Astrocyte (in vitro differentiated cells and primary cell): ENCODE results near the gene KIRREL3. TPM values are rescaled to one million over a fixed set of nuclear protein-coding genes. Genes with fewer than 3 reads are reported as not detected.

Experiments used
- DNase-seq: peaks from one replicate; pipeline ENCODE4 v3.0.0-alpha.2; 2010; ENCODE audit warnings: low read depth
- FAIRE-seq: peaks from 2 replicates; lab custom pipeline; 2011; peaks lifted over from hg19 to GRCh38; lab: Jason Lieb, UNC
- H2AFZ ChIP-seq: 2 replicates; pipeline ENCODE4 v1.6.0; 2012; ENCODE audit warnings: low read depth, low read length, inconsistent platforms
- H3K27ac ChIP-seq: 2 replicates; pipeline ENCODE4 v1.5.1; 2011; ENCODE audit warnings: low read depth, low read length, inconsistent platforms
- H3K27me3 ChIP-seq: 2 replicates; pipeline ENCODE4 v1.6.0; 2011; ENCODE audit warnings: low read length, inconsistent platforms; ENCODE audit not compliant: insufficient read depth
- H3K36me3 ChIP-seq: 2 replicates; pipeline ENCODE4 v1.5.1; 2011; ENCODE audit warnings: low read length, inconsistent platforms; ENCODE audit not compliant: insufficient read depth
- H3K4me1 ChIP-seq: 2 replicates; pipeline ENCODE4 v1.5.1; 2011; ENCODE audit warnings: low read length, inconsistent platforms; ENCODE audit not compliant: insufficient read depth
- H3K4me2 ChIP-seq: 2 replicates; pipeline ENCODE4 v1.6.0; 2012; ENCODE audit warnings: low read length, inconsistent platforms
- H3K4me3 ChIP-seq: 2 replicates; pipeline ENCODE4 v1.5.1; 2011; ENCODE audit warnings: low read depth, mild to moderate bottlenecking, low read length, inconsistent platforms; ENCODE audit not compliant: insufficient read depth
- H3K79me2 ChIP-seq: 2 replicates; pipeline ENCODE4 v1.6.0; 2012; ENCODE audit warnings: mild to moderate bottlenecking, low read length, inconsistent platforms; ENCODE audit not compliant: insufficient read depth
- H3K9ac ChIP-seq: 2 replicates; pipeline ENCODE4 v1.6.0; 2012; ENCODE audit warnings: mild to moderate bottlenecking, low read length, inconsistent platforms
- H3K9me3 ChIP-seq: 2 replicates; pipeline ENCODE4 v1.5.1; 2012; ENCODE audit warnings: low read depth, mild to moderate bottlenecking, low read length, inconsistent platforms; ENCODE audit not compliant: insufficient read depth
- H4K20me1 ChIP-seq: 2 replicates; pipeline ENCODE4 v1.6.0; 2012; ENCODE audit warnings: low read length, inconsistent platforms; ENCODE audit not compliant: insufficient read depth
- H3K27ac Mint-ChIP-seq: one replicate; pipeline ENCODE4 v1.8.0; 2021; ENCODE audit warnings: mild to moderate bottlenecking, mixed read lengths; ENCODE audit not compliant: unreplicated experiment
- H3K27me3 Mint-ChIP-seq: one replicate; pipeline ENCODE4 v1.8.0; 2021; ENCODE audit warnings: low read depth, mixed read lengths; ENCODE audit not compliant: unreplicated experiment
- H3K36me3 Mint-ChIP-seq: one replicate; pipeline ENCODE4 v1.8.0; 2021; ENCODE audit warnings: low read depth, mixed read lengths; ENCODE audit not compliant: unreplicated experiment
- H3K4me1 Mint-ChIP-seq: one replicate; pipeline ENCODE4 v1.8.0; 2021; ENCODE audit warnings: low read depth, mixed read lengths; ENCODE audit not compliant: unreplicated experiment
- H3K4me3 Mint-ChIP-seq: one replicate; pipeline ENCODE4 v1.8.0; 2021; ENCODE audit warnings: mild to moderate bottlenecking, moderate library complexity, mixed read lengths; ENCODE audit not compliant: unreplicated experiment
- H3K9me3 Mint-ChIP-seq: one replicate; pipeline ENCODE4 v1.8.0; 2021; ENCODE audit warnings: mild to moderate bottlenecking, mixed read lengths; ENCODE audit not compliant: unreplicated experiment
- EZH2 ChIP-seq: IDR thresholded peaks from 2 replicates; pipeline ENCODE4 v1.6.1; 2012; ENCODE audit warnings: mild to moderate bottlenecking, low read length, inconsistent platforms; ENCODE audit not compliant: insufficient read depth
- total RNA-seq: library from RNA; stranded (reverse); gene quantifications from 2 replicates; pipeline ENCODE4 v1.2.1, GENCODE V29; 2021
- TF ChIP-seq, protein P1 (sequence below): IDR thresholded peaks from 2 replicates; pipeline ENCODE4 v1.5.1; 2011; ENCODE audit warnings: low read depth, mild to moderate bottlenecking, inconsistent platforms, low read length, moderate library complexity; ENCODE audit not compliant: insufficient read depth

KIRREL3 gene
- total RNA-seq, 1 donor from 2014 or later: 0.91 TPM

DNA sequence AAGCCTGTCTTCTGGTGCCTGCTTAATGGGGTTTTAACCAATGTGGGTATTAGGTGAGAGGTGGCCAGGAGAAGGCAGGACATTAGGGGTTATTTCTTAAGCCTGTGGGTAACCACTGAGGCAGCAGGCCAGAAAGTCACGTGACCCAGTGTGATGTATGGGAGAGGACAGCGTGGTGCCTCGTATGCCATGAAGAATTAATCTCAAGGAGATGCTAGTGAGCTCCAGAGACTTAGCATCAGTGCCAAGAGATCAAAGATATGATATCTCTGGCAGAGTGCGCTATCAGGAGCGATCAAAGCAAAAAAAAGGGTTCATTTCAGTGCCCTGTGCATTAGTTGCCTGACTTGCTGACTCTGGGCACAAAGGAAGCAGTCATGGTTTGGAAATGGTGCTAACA lies 275.5 kb downstream of the KIRREL3 start:
- Histone ChIP-seq H3K4me2 (no peak overlapping the region), H3K9me3 (no peaks in the 10 kb centered on the region), H3K27me3 (no peaks in the 10 kb centered on the region), H3K4me1 (no peaks in the 10 kb centered on the region), H3K36me3 (no peaks in the 10 kb centered on the region), H3K79me2 (no peaks in the 10 kb centered on the region), H3K4me3 (no peak overlapping the region), H2AFZ (no peak overlapping the region), H3K27ac (no peak overlapping the region), H4K20me1 (no peaks in the 10 kb centered on the region), H3K9ac (no peak overlapping the region)
- Mint-ChIP-seq H3K27me3 (peaks cover 42% of the 10 kb centered on the region), H3K27ac (no peak overlapping the region), H3K9me3 (peaks cover 6% of the 10 kb centered on the region), H3K4me1 (peaks cover 3% of the 10 kb centered on the region), H3K4me3 (no peak overlapping the region), H3K36me3 (peaks cover 3% of the 10 kb centered on the region)
- TF ChIP-seq, protein P1, sequence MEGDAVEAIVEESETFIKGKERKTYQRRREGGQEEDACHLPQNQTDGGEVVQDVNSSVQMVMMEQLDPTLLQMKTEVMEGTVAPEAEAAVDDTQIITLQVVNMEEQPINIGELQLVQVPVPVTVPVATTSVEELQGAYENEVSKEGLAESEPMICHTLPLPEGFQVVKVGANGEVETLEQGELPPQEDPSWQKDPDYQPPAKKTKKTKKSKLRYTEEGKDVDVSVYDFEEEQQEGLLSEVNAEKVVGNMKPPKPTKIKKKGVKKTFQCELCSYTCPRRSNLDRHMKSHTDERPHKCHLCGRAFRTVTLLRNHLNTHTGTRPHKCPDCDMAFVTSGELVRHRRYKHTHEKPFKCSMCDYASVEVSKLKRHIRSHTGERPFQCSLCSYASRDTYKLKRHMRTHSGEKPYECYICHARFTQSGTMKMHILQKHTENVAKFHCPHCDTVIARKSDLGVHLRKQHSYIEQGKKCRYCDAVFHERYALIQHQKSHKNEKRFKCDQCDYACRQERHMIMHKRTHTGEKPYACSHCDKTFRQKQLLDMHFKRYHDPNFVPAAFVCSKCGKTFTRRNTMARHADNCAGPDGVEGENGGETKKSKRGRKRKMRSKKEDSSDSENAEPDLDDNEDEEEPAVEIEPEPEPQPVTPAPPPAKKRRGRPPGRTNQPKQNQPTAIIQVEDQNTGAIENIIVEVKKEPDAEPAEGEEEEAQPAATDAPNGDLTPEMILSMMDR: no peak
- TF ChIP-seq EZH2: no peak
- no peak for DNase-seq
- no peak for FAIRE-seq

DNA sequence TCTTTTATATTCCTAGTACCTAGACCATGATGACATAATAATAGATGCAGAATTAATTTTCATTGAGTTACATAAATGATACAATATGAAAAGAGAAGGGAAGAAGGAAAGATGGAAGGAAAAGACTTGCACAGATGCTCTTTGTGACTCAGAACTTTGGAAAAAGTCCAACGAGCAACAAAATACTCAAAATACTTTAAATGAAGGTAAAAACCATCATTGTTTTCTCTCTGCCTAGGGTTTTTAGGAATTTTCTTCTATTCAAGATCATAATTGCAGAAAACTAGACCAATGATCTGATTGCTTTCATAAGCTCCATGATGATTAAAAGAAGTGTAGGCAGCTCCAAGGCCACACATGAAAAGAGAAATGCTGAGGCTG lies 276.9 kb downstream of the KIRREL3 start:
- no peak for TF ChIP-seq EZH2
- TF ChIP-seq, protein P1: no peak
- H3K36me3 Mint-ChIP-seq: no peaks in the 10 kb centered on the region
- Histone ChIP-seq H3K79me2 (no peaks in the 10 kb centered on the region), H3K4me1 (no peaks in the 10 kb centered on the region), H4K20me1 (no peaks in the 10 kb centered on the region), H3K27ac (no peak overlapping the region), H3K36me3 (no peaks in the 10 kb centered on the region), H3K4me3 (no peak overlapping the region), H2AFZ (no peak overlapping the region), H3K4me2 (no peak overlapping the region), H3K9ac (no peak overlapping the region), H3K9me3 (no peaks in the 10 kb centered on the region), H3K27me3 (no peaks in the 10 kb centered on the region)
- no peak overlapping the region for H3K4me3 Mint-ChIP-seq
- H3K4me1 Mint-ChIP-seq: peaks cover 3% of the 10 kb centered on the region
- DNase-seq: peak; percentile 52
- H3K9me3 Mint-ChIP-seq: peaks cover 3% of the 10 kb centered on the region
- H3K27ac Mint-ChIP-seq: no peak overlapping the region
- H3K27me3 Mint-ChIP-seq: peaks cover 45% of the 10 kb centered on the region
- FAIRE-seq: peak; percentile 65

DNA sequence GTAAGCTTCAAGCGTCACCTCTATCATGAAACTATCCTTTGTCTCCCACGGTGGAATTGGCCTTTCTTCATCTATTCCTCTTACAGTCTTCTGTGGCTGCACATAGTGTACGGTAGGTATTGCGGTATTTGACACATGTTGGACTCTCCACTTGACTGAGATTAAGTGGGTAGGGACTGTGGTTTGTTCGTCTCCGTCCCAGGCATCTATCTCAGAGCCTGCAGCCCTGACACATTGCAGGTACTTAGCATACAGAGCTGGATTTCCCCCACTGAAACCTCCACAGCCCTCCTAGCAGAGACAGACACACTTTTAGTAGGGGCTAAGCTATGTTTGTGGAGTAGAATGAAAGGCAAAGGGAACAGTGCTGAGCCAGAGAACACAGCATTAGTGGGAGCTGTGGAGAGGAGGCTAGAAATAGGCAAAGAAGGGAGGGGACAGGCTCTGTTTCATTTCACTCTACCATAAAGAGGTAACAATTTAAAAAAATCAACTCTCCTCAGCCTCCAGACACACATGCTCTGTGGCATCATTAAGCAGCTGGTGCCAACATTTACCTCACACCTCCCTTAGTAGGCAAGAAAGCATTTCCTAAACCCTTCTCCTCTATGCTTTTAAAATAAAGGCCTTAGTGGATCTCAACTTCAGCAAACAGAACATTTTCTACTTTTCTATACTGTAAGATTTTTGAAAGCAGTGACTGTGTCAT lies 277.5 kb downstream of the KIRREL3 start:
- no peaks in the 10 kb centered on the region for H3K9me3 ChIP-seq
- H2AFZ ChIP-seq: no peak overlapping the region
- H3K4me3 Mint-ChIP-seq: no peak overlapping the region
- H3K27ac Mint-ChIP-seq: no peak overlapping the region
- H3K4me1 ChIP-seq: no peaks in the 10 kb centered on the region
- no peaks in the 10 kb centered on the region for H3K36me3 ChIP-seq
- no peaks in the 10 kb centered on the region for H3K27me3 ChIP-seq
- TF ChIP-seq EZH2: no peak
- TF ChIP-seq, protein P1: no peak
- peaks cover 6% of the 10 kb centered on the region for H3K4me1 Mint-ChIP-seq
- H3K36me3 Mint-ChIP-seq: no peaks in the 10 kb centered on the region
- peaks cover 3% of the 10 kb centered on the region for H3K9me3 Mint-ChIP-seq
- H3K9ac ChIP-seq: no peak overlapping the region
- no peak overlapping the region for H3K4me2 ChIP-seq
- H3K4me3 ChIP-seq: no peak overlapping the region
- no peaks in the 10 kb centered on the region for H3K79me2 ChIP-seq
- no peak overlapping the region for H3K27ac ChIP-seq
- H4K20me1 ChIP-seq: no peaks in the 10 kb centered on the region
- DNase-seq (no peak), FAIRE-seq (no peak)
- H3K27me3 Mint-ChIP-seq: peaks cover 43% of the 10 kb centered on the region
